Sciatic nerve (tissue), 2 donors: ENCODE results near the gene GOLGA6B. TPM values are rescaled to one million over a fixed set of nuclear protein-coding genes. Genes with fewer than 3 reads are reported as not detected.
"Not testable (repeated sequence)": the region's sequence is repeated elsewhere in the genome, so short reads cannot be mapped to it uniquely, and the experiment has no call there.

ENCODE experiments used
- ATAC-seq: fragments of 200-7000 bp; cut with Tn5 transposase; one replicate; pipeline ENCODE4 v1.9.1; 2020; ENCODE audit warnings: mild to moderate bottlenecking, moderate library complexity
- DNase-seq: peaks from one replicate; pipeline ENCODE4 v3.0.0-alpha.2; 2020; ENCODE audit warnings: low spot score
- intact Hi-C: fragments of 100-400 bp; cut with DNase I; formaldehyde crosslinking; loops from one replicate; pipeline ENCODE4 v1.14.2; 2022
- total RNA-seq: library from RNA; stranded (reverse); fragmentation: NEBNext Ultra II Directional; extraction: Animal tissue kit (Norgen Biotek cat#: 25700); gene quantifications from one replicate; pipeline ENCODE4 v1.2.1, GENCODE V29; 2021
- donor health status: DM: no; HTN: no; CAD: no.
- donor health status: DM: no; HTN: no; CAD: no.

The GOLGA6B gene, protein sequence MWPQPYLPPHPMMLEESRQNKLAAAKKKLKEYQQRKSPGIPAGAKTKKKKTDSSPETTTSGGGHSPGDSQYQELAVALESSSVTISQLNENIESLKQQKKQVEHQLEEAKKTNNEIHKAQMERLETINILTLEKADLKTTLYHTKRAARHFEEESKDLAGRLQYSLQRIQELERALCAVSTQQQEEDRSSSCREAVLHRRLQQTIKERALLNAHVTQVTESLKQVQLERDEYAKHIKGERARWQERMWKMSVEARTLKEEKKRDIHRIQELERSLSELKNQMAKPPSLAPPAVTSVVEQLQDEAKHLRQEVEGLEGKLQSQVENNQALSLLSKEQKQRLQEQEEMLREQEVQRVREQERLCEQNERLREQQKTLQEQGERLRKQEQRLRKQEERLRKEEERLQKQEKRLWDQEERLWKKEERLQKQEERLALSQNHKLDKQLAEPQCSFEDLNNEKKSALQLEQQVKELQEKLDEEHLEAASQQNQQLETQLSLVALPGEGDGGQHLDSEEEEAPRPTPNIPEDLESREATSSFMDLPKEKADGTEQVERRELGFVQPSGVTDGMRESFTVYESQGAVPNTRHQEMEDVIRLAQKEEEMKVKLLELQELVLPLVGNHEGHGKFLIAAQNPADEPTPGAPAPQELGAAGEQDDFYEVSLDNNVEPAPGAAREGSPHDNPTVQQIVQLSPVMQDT
- not detected for total RNA-seq

DNA sequence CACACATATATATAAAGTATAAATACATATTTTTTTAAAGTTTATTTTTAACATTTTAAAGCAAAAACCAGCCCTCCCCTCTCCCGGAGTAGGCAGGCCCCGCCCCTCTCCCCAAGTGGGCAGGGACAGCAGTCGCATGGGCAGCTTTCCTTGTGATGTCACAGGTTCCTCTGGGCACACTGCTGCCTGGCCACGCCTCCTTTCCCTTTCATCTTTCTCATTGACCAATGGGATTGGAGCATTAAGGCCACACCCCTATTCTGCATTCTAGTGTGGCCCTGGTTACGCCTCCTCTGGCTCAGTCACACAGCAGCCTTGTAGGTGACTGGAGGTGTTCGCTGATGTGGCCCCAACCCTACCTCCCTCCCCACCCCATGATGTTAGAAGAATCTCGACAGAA, at the start of gene GOLGA6B:
GOLGA6B (plus strand) TSS at position 301 of the 400 bp plus-strand sequence; CDS start at position 342, 41 bp downstream.
- DNase-seq, ATAC-seq, intact Hi-C loops: not testable (repeated sequence)

DNA sequence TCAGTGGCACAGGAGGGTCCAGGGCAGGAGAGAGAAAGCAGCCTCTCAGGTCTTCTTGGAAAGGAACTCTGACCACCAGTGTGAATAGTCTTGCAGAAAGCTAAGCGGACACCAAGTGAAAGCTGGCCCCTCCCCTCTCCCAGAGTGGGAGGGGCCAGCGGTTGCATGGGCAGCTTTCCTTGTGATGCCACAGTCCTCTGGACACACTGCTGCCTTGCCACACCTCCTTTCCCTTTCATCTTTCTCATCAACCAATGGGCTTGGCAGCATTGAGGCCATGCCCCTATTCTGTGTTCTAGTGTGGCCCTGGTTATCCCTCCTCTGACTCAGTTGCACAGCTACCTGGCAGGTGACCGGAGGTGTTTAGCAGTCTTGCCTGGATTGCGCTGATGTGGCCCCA, 49.7 kb upstream of the GOLGA6B start:
- intact Hi-C loops = no loop called here
- ATAC-seq (no peak), DNase-seq (no peak)

DNA sequence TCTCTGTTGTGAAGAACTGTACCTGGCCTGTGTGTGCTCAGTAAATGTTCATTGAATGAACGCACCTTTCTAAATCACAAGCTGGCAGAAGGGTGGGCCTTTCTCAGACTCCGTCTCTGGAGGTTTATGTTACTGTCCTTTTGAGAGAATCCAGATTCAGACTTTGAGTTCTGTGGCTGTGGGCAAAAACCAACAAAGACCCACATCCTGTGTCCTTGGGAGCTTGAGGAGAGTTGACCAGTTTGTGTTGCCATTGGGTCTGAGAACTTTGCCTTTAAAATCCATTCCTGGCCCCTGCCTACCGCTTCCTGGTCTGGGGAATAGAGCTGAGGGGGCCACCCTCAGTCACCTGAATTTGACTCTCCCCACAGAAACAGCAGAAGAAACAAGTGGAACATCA, 46.4 kb upstream of the GOLGA6B start:
- ATAC-seq, DNase-seq, intact Hi-C loops: not testable (repeated sequence)

DNA sequence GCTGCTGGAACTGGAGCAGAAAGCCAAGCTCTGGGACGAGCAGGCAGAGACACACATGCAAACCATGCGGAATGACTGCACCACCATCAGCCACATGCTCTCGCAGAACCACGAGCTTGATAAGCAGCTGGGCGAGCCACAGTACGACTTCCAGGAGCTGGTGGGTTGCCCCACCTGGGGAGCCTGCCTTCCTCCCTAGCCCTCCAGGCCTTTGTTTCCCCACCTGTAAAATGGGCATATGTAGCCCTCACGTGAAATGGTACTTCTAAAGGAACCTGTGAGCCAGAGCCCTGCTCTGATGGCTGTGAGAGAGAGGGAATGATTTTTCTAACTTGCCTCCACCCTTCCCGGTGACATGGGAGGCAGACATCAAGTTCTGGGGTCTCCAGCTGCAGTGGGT, 44.6 kb upstream of the GOLGA6B start:
- ATAC-seq (no peak), DNase-seq (no peak)
- intact Hi-C loops = no loop called here

DNA sequence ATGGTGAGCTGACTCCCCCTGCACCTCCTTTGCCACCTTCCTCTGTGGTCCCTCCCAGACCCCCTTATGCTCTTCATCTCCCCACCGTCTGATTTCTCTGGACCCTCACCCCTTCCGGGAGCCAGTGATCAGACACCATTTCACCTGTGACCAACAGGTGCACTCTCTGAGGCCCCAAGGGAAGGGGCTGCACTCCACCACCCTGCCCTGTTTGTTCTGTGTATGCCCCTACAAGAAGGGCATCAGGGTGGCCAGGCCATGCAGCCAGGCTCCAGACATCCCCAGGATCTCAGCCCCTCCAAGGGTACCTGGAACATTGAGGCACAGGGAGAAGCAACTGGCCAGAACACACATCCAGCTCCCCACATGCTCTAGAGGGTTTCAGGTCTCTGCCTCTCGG, 42.2 kb upstream of the GOLGA6B start:
- ATAC-seq, DNase-seq, intact Hi-C loops: not testable (repeated sequence)

DNA sequence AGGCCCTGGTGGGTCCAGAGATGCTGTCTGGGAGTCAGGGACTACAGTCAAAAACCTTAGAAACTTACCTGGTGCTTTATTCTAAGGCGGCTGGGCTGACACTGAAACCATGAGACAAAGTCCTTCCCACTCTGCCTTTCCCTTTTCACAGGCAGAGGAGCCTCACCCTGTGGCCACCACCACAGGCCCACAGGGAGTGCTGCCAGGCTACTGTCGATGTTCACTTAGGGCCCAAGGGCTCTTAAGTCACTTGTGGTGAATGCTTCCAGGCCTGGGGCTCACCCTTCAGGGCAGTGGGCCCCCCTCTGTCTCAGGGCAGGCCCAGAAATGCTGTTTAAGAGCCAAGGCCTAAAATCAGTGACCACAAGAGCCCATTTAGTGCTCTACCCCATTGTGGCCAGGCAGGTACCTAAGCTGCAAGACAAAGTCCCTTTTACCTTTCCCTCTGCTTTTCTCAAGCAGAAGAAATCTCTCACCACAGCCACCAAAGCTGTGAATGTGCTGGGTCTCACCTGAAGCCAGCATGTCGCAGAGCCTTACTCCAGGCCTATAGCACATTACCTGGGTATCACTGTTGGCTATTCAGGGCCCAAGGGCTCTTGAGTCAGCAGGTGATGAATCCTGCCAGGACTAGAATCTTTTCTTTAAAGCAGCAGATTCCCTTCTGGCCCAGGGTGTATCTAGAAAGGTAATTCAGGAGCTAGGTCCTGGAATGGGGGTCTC, 39.5 kb upstream of the GOLGA6B start:
- DNase-seq = no peak
- no peak for ATAC-seq
- intact Hi-C loops = no loop called here

DNA sequence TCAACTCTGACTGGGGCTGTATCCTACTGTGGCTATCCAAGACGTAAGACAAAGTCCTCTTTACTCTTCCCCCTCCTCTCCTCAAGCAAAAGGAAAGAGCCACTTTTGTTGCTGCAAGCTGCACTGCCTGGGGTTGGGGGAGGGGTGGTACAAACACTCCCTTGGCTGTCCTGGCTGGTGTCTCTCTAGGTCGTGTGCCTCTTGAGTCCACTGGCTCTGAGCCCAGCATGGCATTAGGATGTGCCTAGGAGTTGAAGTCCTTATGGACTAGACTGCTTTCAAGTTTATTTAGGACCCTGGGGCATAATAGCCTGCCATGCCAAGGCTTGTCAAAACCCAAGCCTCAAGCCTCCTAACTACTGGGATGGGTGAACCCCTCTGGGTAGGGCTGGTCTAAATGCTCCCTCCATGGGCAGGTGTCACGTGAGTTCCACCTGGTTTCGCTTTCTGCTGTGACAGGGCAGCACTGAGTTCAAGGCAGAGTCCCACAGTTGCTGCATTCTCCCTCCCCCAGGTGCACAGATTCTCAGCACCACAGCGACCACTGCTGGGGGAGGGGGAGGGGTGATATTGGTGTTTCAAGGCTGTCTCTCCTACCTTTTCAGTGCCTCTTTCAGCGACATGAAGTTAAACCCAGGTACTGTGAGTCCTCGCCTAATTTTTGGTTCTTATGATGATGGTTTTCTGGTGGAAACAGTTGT, 38.8 kb upstream of the GOLGA6B start:
- intact Hi-C loops, ATAC-seq, DNase-seq: not testable (repeated sequence)

DNA sequence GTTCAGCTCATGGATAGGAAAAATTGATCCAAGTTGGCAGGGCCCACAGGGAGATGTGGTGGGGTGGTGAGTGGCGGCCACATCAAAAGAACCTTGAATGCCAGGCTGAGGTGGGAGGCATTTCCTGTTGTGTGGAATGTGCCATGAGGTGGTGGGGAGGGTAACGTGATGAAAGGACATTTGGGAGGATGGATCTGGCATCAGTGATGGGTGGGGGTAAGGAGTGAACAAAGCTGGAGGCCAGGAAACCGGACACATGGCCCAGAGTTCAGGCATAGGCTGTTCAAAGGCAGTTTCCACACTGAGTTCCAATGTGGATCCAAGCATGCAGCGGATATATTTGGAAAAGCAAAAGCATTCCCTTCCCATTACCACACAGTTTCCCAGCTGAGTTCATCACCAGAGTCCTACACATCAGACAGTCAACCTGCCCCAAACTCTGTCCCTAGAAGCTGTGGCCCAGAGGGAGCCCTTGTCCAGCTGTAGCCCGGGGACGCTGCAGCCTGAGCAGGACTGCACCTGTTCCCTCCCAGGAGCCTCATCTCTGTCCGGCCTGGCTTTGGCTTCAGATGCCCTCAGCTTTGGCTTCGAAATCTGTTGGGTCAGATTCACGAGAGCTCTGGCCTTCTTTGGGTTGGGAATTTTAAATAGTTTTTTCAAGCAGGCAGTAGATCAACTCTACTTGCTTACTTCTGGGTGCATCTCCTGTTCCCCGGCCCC, 37.8 kb upstream of the GOLGA6B start:
- no peak for DNase-seq
- intact Hi-C loops = no loop called here
- ATAC-seq = no peak

DNA sequence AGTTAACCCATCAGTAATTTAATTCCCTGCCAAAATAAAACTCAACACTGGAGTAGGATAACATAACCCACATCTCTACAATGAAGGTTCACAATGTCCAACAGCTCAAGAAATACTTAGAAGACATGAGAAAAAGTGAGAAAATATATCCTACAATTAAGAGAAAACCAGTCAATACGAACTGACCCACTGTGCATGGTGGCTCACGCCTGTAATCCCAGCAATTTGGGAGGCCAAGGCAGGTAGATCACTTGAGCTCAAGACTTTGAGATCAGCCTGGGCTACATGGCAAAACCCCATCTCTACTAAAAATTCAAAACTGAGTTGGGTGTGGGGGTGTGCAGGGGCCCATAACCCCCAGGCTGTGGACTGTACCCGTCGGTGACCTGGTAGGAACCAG, 30.6 kb upstream of the GOLGA6B start:
- intact Hi-C loops, ATAC-seq, DNase-seq: not testable (repeated sequence)

DNA sequence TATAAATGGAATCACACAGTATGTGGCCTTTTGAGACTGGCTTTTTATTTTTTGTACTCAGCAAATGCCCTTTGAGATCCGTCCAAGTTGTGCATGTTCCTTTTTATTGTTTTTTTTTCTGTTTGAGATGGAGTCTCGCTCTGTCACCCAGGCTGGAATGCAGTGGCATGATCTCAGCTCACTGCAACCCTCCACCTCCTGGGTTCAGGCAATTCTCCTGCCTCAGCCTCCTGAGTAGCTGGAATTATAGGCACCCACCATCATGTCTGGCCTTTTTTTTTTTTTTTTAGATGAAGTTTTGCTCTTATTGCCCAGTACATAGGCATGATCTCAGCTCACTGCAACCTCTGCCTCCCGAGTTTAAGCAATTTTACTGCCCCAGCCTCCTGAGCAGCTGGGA, 28.3 kb upstream of the GOLGA6B start:
- intact Hi-C loops, ATAC-seq, DNase-seq: not testable (repeated sequence)

DNA sequence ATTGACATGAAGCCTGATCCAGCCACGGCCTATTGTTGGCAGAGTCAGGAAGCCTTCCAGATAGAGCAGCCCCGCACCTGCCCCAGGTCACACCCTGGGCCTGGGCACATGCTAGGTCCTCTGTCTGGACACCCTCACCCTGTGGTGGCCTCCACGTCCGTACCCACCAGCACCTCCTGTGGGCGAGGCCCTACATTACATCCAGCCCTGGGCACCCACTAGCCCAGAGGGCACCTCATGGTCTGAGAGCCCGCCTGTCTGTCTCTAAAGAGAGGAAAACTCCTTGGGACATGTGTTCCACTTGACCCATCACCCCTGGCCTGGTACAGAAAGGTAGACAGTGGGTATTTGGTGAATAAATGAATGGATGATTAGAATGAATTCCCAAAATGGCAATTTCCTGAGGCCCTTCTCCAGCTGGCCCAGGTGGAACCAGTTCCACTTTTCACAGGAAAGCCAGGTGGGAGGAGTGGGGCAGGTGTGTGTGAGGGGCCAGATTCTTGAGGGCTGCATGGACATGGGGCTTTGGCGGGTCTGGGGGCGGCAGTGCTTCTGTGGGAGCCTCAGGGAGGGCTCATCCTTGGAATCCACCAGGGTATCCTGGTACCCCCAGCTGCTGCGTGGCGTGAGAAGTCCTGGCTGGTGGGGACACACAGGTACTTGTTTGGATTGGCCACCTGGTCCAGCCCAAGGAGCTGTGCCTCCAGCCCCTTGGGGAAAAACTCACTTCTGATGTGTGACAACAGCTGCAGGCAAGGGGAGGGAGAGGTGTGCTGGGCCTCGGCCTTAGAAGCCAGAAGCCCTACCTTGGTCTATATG, 26.0 kb upstream of the GOLGA6B start:
- intact Hi-C loops, DNase-seq, ATAC-seq: not testable (repeated sequence)

DNA sequence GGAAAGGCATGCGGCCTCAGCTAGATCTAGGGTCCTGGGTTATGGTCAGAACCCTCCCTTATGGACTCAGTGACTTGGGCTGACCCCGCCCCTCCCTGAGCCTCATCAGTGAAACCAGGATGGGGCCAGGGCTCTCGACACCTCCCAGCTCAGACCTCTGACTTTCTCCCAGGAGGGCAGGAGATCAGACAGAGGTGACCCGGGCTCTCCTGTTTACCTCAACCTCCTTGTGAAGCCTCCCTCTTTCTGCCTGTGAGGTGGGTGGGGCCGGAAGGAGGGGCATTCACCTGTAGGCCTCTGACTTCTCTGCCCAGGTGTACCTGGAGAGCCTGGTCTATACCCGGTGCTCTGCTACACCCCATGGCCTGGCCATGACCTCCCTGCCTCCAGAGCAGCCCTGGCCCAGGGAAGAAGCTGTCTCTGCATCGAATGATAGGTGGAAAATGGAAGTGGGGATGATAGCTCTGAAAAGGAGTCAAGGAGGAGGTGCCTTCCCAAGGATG, 25.4 kb upstream of the GOLGA6B start:
- DNase-seq, ATAC-seq, intact Hi-C loops: not testable (repeated sequence)

DNA sequence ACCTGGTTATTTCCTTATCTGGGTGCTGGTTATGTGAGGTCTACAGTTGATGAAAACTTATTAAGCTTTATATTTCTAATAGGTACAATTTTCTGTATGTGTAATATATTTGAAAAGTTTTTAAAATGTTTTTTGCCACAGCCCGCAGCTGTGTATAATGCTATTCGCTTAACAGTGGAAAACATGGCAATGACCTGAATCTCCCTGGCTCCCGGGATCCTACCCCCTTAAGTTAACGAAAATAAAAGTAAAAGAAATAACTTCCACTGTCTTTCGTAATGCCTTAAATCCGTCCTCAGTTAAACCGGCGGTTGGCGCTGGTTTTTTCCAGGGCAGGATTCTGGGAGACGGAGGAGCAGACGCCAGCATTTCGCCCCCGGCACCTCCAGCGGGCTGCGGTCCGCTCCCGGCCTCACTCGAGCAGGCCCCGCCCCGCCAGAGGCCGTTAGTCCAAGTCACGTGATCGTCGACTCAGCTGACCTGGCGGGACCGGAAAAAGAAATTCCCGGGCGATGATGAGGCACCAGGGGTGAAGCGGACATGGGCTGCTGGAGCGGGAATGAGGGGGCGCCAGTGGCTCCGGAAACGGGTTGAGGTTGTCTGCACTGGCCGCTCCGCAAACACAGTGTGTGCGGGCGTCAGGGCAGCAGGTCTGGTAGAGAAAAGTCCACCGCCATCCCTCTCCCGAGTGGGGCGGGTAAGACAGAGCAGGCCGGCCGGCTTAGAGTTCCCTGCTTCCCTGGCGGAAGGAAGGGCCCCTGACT, 17.8 kb upstream of the GOLGA6B start:
- peak; percentile 96 for ATAC-seq
- intact Hi-C loops = not testable (repeated sequence)
- peak; percentile 85 for DNase-seq

DNA sequence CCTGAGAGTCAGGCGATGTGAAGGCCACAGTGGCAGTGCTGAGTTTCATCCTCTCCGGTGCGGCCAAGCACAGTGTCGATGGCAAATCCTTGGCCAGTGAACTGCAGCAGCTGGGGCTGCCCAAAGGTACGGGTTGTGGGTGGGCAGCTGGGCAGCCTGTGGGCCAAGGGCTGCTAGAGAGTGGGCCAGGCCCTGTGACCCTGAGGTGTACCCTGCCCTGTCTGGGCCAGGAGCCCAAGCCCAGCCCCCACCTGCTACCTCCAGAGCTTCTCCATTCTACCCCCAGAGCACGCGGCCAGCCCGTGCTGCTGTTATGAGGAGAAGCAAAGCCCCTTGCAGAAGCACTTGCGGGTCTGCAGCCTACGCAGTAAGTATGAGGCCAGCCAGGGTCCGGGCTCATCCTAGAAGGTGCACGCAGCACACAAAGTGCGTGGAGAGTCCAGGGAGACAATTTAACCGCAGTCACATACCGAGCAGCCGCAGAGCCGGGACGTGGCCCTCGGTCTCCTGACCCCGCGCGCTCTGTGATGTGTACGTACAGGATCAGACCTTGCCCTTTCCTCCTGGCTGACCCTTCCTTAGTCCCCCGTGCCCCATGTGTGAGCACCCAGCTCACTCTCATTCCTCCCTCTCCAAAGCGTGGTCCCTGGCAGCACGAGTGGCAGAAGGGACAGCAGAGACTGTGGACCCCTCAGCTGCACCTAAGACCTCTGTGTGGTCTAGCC, 14.6 kb upstream of the GOLGA6B start:
- ATAC-seq, DNase-seq, intact Hi-C loops: not testable (repeated sequence)

DNA sequence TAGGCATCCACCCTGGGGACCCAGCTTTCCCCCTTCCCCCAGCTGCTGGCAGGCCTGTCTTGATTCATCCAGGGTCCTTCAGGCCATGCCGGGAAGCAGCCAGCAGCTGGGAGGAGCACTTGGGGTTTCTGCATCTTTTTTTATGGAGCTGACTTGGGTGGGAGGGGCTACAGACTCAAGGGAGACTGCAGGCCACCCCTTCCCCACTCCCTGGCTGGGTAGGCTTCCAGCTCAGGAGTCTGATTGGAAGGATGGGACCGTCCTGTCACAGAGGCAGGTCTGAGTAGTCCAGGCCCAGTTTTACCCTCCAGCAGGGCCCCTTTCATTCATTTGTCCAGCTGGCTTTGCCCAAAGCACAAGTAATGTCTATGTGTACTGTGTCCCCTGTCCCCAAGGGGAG, 12.2 kb upstream of the GOLGA6B start:
- DNase-seq, intact Hi-C loops, ATAC-seq: not testable (repeated sequence)
